ENCODE results near the gene CIB4.

Gene CIB4

DNA sequence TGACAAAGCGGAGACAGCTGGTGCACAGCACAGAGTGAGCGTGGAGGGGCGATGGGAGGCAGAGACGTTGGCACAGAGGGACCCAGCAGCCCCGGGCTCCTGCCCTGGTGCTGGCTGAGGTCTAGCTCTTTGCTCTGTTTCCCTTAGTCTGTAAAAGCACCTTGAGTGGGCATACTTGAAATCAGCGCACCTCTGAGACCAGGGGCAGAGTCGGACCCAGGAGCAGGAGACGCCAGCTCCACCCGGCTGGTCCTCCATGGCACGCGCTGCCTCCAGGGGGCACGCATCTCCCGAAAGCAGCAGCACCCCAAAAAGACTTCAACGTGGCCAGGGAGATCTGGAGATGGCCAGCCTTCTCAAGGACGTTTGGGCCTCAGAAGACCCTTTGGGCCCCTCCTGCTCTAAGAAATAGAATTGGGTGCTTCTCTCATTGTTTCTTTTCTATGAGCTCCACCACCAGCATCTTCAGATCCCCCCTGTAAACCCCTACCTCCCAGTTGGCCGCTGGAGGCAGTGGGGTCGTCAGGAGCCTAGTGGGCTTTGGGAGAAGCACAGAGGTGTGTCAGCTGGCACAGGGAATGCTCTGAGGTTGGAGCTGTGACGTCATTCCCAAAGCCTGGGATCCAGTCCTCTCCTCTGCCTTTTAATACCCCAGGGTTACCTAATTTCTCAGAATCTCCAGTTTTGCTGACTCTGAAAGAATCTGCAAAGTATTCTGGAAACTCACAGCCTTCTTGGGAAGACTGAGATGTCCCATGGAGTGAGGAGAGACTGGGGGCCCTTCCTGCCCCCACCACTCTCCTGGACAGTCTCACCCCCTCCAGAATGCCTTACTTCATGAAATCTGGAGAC lies 58.9 kb downstream of the CIB4 start:
- DNase-seq (ENCODE audit: low spot score): no peak

DNA sequence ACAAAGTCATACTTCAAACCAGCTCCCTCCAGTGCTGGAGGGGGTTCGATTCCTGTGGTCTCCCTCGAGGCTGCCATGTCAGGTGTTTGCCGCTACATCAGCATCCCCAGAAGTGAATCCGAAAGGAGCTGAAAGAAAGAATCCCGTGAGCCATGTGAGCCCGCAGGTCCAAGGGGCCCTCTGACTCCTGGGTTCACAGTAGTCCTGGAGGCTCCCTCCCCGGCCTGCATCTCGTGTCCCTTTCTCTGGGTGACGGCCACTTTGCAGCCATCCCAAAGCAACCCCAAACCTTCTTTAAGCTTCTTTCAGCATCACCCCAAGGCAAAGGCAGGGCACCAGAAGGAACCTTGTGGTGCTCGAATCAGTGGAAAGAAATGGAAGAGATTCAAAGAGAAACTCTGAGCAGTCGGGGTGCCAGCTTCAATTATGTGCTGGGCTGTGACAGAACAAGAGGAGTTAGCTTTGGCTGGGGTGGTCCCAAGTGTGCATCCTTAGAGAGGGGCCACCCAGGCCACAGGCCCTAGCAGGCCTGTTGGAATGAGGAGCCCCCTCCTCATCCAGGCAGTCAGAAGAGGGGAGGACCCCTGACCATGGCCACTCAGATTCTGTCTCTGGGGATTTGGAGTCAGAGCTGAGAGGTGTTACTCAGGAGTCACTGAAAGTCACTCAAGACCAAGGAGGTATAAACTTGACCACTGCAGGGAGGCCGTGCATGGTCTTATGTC lies 59.7 kb downstream of the CIB4 start:
- no peak for DNase-seq (ENCODE audit: low spot score)

DNA sequence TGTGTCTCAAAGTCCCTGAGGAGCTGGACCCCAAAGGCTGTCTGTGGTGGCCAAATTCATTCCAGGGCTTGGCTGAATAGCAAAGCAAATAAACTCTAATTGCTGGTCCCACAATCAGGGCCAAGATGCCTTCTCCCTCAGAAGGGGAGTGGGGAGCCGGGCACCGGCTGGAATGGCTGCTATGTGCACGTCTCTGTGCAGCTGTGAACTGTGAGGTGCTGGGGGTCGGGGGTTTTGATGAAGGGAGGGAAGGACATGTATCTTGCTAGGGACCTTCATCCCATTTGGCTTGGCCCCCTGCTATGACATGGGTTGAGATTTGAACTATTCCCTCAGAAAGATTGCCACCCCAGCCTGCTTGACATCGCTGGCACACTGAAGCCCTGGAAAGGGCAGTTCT lies 60.4 kb downstream of the CIB4 start:
- DNase-seq (ENCODE audit: low spot score): no peak

DNA sequence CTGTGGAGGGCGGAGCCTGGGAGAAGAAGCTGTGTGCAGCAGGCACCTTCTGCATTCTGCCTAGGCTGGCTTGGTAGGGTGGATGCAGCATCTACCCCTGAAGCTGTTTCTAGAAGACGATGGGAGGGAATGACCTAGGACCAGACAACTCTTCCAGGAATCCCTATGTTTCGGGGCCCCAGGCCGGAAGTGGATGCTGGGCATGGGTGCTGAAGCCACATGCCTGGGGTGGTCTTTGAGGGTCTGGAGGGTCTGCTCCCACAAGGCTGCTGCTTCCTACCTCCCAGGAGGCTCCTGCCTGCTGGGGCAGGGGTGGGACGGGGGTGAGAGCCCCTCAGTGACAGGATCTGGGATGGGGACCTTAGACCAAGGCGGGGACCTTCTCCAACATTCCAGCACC lies 61.0 kb downstream of the CIB4 start:
- DNase-seq (ENCODE audit: low spot score): no peak

DNA sequence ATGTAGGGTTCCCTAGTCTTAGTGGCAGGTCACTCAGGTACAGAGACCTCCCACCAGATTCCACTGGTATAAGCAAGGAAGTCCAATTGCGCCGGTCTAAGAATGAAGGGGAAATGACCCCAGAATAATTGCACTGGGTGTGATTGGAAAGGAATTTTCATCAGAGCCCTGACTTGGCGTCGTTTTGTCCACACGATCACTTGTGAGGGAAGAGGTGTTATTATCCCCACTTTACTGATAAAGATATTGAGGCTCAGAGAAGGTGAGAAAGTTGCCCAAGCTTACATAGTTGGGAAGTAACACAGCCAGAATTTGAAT lies 61.5 kb downstream of the CIB4 start:
- no peak for DNase-seq (ENCODE audit: low spot score)

DNA sequence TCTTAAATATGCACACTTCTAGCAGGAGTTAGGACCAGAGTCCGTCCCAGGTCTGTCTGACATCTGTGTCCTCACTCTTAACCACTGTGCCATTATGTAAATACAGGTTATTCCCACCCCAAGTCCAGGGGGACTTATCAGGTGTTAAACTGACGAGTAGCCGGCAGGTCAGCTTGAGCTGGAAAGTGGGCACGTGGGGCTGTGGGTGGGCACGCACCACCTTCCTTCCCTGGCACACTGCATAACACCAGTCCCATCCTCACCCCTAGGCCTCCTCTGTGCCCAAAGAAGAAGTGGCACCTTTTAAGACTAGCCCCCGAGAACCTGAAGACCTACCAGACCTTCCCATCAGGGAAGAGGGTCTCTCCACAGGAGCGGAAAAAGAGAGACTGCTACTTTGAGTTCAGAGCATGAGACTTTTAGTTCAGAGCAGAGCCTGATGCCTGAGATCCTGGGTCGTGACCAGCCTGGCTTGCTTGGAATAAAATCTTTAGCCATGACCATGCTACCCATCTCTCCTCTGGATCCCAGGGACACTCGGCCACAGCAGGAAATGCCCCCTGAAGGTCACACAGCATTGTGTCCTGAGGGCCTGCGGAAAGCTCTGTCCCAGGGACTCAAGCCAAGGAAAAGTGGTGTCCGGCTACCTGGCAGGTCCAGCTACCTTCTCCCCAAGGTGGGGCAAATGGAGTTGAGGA lies 62.0 kb downstream of the CIB4 start:
- no peak for DNase-seq (ENCODE audit: low spot score)

DNA sequence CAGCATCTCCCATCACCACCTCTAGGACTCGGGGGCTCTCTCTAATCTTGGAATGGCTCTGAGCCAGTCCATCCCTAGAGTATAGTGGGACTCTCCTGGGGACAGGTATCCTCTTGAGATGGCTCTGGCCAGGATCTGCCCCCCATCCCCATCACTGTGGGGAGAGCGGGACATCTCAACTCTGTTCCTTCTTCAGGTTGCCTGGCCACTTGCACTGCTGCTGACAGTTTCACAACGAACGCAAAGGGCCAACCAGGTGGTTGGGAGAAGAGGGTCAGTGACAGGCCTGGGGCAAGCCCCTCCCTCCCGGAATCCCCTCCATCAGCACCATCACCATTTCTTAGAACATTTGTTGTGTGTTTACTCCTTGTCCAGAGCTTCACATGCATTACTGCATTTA lies 62.6 kb downstream of the CIB4 start:
- no peak for DNase-seq (ENCODE audit: low spot score)

DNA sequence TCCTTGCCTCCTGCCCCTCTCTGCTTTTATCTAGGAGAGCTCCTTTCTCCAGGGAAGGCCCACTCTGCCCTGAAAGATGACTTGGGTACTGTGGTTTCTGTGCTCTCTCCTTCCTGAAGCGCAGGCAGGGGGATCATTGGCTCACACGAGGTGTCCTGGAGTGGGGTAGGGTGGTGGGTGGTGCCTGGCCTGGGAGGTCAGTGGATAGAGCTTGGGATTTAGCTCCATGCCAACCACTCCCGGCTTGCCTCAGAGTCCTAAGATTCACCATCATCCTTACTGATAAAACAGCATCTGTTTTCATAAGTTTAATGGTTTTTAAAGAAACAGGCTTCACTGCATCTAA lies 63.1 kb downstream of the CIB4 start:
- no peak for DNase-seq (ENCODE audit: low spot score)

DNA sequence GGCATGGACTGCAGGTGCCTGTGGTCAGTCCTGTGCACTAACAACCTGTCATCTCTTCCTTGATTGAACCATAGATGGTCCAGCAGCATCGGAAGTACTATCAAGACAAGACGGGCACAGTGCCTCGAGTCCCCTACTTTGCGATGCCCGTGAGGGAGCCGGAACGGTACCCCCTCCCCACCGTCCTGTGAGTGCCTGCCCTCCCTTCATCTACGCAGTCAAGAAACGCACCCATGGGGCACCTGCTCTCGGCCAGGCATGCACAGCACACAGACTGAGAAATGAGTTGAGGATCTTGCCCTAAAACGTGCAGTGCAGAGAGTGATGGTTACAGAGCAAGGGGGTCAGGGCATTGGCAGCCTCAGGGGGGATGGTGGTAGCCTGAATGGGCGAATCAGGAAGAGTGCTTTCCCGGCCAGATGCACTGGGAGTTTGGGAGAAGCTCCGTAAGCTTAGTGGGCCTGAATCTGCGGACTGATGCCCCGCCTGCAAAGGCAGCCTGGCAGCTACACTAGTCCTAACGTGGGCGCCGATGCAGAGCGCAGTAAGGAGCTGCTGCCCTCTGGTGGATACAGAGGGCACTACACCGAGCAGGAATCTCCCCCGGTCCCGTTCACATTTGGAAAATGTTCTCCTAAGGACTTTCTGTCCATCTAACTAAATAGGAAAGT lies 63.6 kb downstream of the CIB4 start:
- peak; percentile 78 for DNase-seq (ENCODE audit: low spot score)

DNA sequence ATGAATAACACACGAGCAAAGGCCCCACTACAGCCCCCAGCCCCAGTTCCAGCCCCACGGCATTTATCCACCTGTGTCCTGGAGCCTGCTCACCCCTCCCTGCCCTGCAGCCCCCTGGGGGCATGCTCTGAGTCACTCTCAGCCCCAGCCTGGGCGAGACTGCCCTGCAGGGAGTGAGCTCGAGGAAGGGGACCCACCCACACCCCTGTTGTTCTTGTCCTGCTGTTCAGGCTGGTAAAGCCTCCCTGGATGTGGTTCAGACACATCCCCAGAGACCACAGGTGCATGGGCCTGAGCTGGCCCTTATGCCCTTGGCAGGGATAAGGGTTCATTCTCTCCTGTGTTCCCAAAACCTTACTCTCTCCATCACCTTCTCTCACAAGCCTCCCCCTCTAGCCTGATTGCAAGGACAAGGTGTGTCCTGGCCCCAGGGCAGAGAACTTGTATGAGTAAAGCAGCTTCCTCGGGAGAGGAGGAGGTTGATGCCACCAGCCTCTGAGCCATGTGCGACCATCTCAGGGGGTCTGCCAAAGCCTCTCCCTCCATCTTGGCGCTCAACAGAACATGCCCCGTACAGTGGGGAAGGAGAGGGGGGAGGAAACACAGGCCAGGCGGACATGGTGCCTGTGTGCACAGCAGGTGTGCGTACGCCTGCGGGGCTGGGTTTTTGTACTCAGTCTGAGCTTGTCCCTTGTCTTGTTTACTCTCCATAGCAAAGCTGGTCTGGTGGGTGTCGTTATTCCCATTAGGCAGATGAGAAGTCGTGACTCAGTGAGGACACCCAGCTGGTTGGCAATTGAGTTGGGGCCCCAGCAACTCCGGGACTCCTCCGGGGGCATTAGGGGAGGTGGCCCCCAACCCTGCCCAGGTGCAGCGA lies 64.4 kb downstream of the CIB4 start:
- DNase-seq (ENCODE audit: low spot score): no peak

DNA sequence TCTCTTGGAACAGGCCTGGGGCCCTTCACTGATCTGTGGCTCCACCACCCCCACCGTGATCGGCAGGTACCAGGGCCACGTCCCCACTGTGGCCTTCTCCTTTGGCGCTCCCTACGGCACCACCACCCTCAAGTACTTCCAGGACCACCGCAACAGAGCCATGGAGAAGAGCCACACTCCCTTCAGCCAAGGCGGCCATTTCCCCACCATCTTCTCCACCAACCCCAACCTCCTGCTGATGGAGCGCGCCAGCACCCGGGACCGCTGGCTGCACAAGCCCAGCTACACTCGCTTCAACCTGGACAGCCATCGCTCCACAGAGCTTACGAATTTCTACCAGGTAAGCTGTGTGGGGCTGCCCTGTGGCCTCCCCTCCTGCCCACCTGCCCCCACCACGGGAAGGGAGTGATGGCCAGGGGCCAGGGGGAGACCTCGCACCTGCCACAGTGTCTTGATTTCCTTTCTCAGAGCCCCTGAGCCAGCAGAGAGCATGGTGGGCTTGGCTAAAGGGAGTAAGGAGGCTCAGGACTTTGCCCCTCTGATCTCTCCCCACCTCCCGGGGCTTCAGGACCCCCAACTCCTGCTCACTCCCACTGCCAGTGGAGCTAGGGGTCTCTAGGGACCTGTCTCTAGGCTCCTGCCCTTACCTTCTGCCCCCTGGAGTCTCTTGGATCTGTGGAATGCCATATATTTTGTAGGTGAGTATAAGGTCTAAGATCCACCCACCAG lies 65.2 kb downstream of the CIB4 start:
- no peak for DNase-seq (ENCODE audit: low spot score)

DNA sequence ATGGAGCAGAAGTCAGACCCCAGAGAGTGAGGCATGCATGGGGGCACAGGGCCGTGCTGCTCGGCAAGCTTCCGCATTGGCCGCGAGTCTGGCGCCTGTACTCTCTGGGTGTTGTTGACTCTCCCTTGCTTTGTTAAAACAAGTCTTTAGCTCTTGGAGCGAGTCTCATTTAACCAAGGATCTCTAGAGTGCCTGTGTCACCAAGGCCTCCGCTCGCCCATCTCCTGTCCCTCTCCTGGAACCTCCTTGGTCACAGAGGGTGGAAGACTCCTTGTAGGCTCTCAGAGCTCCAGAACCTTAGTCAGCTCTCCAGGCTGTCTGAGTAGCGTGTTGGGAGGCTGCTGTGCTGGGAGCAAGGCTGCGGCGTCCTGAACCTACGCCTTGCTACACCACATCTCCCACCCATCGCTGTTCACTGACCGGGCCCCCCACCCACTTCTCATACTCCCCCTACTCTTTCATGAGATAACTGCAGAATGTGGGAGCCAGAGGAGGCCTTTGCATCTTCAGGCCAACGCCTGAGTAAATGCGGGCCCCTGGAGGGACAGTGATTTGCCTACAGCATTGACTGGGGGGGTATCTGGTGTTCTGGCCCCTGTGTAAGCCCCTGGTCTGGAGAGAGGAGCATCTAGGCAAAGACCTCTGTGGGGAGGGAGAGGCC lies 66.1 kb downstream of the CIB4 start:
- DNase-seq (ENCODE audit: low spot score): no peak

DNA sequence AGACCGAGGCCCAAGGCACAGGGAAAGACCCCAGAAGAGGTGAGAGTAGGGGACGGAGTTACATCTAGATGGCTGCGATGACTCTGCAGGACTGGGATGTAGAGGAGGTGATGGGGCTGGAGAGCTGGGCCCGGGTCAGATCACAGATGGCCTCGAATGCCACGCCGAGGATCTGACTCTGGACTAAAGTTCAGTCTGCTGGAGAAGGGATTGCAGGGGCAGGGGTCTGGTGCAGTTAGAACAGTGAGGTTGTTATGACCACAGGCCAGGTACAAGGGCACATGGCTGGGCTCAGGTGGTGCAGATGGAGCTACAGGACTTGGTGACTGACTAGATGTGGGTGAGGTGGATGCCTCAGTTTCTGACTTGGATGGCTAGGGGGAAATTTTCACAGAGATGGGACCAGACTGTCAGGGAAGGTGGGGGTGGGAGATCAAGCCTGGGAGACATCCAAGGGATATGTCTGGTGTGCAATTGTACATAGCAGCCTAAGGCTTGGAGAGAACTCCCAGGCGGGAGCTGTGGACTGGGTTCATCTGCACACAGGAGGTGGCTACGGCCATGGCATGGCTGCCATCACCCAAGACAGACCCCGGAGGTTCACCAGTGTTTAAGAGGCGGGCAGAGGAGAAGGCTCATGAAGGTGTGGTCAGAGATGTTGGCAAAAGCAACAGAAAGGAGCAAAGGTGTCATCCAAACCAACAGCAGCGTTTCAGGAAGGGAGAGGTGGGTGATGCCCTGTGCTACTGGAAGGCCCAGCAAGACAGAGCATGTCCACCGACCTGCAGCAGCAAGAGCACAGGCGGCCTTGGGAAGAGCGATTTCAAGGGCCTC lies 66.9 kb downstream of the CIB4 start:
- DNase-seq (ENCODE audit: low spot score): no peak

DNA sequence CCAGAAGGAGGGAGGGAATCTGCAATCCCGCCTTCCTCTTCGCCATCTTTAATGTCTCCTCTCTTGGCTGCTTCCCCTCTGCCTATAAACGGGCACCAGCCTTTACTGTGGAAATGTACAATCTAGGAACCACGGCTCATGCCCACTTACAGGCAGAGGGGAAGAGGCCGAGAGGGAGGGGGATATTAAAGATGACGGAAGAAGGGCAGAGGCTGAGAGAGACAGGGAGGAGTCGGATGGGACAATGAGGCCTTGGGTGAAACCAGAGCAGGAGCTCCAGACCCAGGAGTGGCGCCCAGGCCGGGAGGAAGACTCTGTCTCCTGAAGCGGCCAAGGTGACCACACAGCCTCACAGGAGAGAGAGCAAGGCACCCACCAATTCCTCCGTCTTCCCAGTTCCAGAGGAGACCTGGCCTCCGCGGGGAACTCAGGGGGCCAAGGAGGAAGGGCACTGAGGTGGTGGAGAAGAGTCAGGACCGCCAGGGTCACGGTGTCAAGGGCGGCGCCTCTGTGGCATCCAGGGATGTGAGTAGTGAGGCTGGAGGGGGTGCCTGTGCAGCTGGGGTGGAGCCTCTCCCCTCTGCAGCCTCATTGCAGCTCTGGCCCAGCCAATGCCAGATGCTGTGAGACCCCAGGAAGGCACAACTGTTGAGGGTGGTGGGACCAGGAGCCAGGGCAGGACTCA lies 67.8 kb downstream of the CIB4 start:
- no peak for DNase-seq (ENCODE audit: low spot score)

DNA sequence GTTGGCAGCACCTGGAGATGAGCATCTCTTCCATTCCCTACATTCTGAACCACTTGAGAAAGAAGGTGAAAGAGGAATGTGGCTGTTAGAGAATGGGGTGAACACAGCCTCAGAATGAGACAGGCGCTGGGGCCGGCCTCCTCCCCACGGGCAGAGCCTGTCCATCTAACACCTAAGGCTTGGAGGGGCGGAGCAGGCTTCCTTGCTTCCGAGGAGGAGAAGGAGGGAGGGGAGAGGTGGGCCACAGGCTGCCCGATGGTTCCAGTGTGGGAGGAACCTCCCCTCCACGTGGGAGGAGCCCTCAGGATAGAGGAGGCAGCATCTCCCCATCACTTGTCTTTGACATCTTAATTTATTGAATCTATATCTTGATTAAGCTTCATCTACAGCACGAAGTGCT lies 68.6 kb downstream of the CIB4 start:
- DNase-seq (ENCODE audit: low spot score): no peak

DNA sequence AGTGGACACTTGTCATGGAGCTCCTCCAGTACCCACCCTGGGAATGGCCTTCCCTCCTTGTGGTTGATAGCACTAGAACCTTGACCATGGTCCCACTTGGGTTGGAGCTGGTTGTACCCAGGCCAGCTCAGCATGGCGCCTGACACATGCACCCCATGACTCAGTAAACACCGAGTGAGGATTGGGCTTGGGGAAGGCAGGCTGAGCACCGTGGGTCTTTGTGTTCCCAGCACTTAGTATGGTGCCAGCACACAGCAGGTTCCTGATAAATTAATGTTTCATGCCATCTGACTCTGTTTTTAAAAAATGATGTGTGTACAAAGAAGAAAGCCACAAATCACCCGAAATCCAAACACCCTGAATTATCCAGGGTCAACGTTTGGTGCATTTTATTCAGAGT lies 69.8 kb downstream of the CIB4 start:
- peak; percentile 54 for DNase-seq (ENCODE audit: low spot score)

DNA sequence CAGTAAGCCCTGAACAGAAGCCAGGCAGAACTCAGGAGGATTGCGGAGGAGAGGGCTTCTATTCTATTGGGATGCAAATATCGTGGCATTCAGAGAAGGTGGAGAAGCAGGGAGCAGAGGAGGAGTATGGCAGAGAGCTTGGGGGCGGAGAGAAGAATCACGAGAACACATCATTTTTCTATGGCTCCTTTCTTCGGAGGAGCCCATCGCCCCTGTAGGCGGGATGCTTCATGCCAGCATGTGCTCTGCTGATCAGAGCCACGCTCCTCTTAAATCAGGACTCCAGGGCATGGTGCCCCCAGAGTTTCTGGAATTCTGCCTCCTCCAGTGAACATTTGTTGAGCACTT lies 71.1 kb downstream of the CIB4 start:
- DNase-seq (ENCODE audit: low spot score): no peak

DNA sequence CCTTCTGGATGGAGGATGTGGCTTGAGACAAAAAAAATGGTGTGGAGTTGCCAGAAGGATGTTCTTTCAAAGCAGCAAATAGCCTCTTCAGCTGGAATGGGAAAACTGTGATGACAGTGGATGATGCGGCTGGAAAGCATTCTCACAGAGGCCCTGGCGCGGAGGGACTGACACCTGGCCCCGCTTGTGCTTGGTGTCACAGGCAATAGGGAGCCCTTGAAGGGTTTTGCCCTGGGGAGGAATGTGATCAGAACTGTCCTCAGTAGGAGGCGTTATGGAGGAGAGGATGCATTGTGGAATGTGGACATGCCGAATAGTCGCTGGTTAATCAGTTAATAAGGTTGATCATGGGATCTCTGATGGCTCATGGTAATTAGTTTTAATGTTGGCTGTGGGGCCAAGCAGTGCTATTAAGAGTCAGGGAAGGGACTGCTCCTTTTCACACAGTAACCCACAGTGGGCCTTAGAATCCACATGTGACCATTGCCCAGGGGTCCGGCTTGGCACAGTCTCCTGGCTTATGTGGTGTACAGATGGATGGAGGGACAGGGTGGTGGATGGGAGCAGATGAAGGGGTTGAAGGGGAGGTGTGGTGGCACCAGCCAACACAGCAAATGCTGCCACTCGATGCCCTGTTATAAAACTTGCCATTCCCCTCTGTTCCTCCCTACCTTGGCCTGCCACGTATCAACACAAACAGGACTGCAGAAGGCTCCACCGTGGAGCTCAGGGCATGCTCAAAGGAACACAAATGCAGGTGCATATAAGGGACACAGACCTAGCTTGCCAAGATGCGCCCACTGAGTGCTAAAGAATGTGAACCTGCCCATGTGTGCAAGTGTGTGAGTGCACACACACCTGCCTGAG lies 71.7 kb downstream of the CIB4 start:
- DNase-seq (ENCODE audit: low spot score): no peak

Measured in cerebellar cortex (tissue), 1 donor.